IMR-90 (cell line): ENCODE measurements around the gene KLK13. TPM values are rescaled to one million over a fixed set of nuclear protein-coding genes. Genes with fewer than 3 reads are reported as not detected.

ENCODE experiments used
- ATAC-seq: fragments of 200-7000 bp; cut with Tn5 transposase; 2 replicates; pipeline ENCODE4 v1.9.1; 2020; ENCODE audit warnings: low read depth, mild to moderate bottlenecking, moderate library complexity
- BruUV-seq: library from RNA; stranded (reverse); fragments of 400-500 nt; replicated peaks from 2 replicates; lab custom pipeline; 2021; lab: Mats Ljungman, UMichigan
- CTCF ChIA-PET: fragments of 300-600 bp; formaldehyde crosslinking; extraction: SDS; loops from one replicate; lab custom pipeline; 2021; ENCODE audit warnings: antibody characterized with exemption; lab: Yijun Ruan, JAX
- POLR2A ChIA-PET: fragments of 300-600 bp; sonication (Branson Sonifier 250); formaldehyde crosslinking; loops from one replicate; lab custom pipeline; 2022; ENCODE audit warnings: antibody characterized with exemption; ENCODE audit not compliant: unreplicated experiment; lab: Charles Lee
- DNase-seq: peaks from one replicate; pipeline ENCODE4 v3.0.0; 2013
- H2AFZ ChIP-seq: replicated peaks from 2 replicates; pipeline ENCODE3; 2013; ENCODE audit warnings: low read length, mild to moderate bottlenecking; ENCODE audit not compliant: poor library complexity
- H2AK5ac ChIP-seq: 2 replicates; pipeline ENCODE4 v1.6.1; 2013; ENCODE audit warnings: low read depth, low read length, inconsistent platforms
- H2AK9ac ChIP-seq: replicated peaks from 2 replicates; pipeline ENCODE3; 2013; ENCODE audit warnings: mild to moderate bottlenecking, low read depth, low read length, moderate library complexity; ENCODE audit not compliant: poor library complexity
- H2BK120ac ChIP-seq: 2 replicates; pipeline ENCODE4 v1.6.1; 2013; ENCODE audit warnings: low read depth, low read length, inconsistent platforms
- H2BK15ac ChIP-seq: 3 replicates; pipeline ENCODE4 v1.6.1; 2013; ENCODE audit warnings: low read depth, low read length, inconsistent platforms
- H2BK20ac ChIP-seq: 2 replicates; pipeline ENCODE4 v1.6.1; 2013; ENCODE audit warnings: low read depth, mild to moderate bottlenecking, inconsistent platforms, low read length, moderate library complexity
- H2BK5ac ChIP-seq: 2 replicates; pipeline ENCODE4 v1.6.1; 2013; ENCODE audit warnings: mild to moderate bottlenecking, low read depth, low read length, inconsistent platforms; ENCODE audit not compliant: poor library complexity, severe bottlenecking
- H3K14ac ChIP-seq: replicated peaks from 2 replicates; pipeline ENCODE4 v1.6.1; 2013; ENCODE audit warnings: low read depth, low read length, inconsistent platforms
- H3K18ac ChIP-seq: 2 replicates; pipeline ENCODE4 v1.6.1; 2013; ENCODE audit warnings: low read depth, low read length, control low read depth
- H3K23ac ChIP-seq: 2 replicates; pipeline ENCODE4 v1.6.1; 2013; ENCODE audit warnings: low read depth, low read length, inconsistent platforms
- H3K27ac ChIP-seq: 2 replicates; pipeline ENCODE4 v1.5.1; 2013; ENCODE audit warnings: mild to moderate bottlenecking, control low read depth, low read length; ENCODE audit not compliant: insufficient read depth
- H3K27me3 ChIP-seq: 2 replicates; pipeline ENCODE4 v1.6.1; 2013; ENCODE audit warnings: low read length; ENCODE audit not compliant: control insufficient read depth, insufficient read depth
- H3K36me3 ChIP-seq: 2 replicates; pipeline ENCODE4 v1.6.1; 2013; ENCODE audit warnings: low read length, mixed read lengths; ENCODE audit not compliant: control insufficient read depth, insufficient read depth
- H3K4ac ChIP-seq: 2 replicates; pipeline ENCODE4 v1.6.1; 2013; ENCODE audit warnings: low read depth, low read length, inconsistent platforms
- H3K4me1 ChIP-seq: 2 replicates; pipeline ENCODE4 v1.6.1; 2013; ENCODE audit warnings: low read length, mixed read lengths; ENCODE audit not compliant: control insufficient read depth, insufficient read depth
- H3K4me2 ChIP-seq: 2 replicates; pipeline ENCODE4 v1.6.1; 2013; ENCODE audit warnings: low read depth, mild to moderate bottlenecking, control low read depth, low read length, moderate library complexity
- H3K4me3 ChIP-seq: 2 replicates; pipeline ENCODE4 v1.5.1; 2013; ENCODE audit warnings: low read depth, mild to moderate bottlenecking, control low read depth, low read length, moderate library complexity; ENCODE audit not compliant: insufficient read depth
- H3K56ac ChIP-seq: 2 replicates; pipeline ENCODE4 v1.6.1; 2013; ENCODE audit warnings: low read length, inconsistent platforms; ENCODE audit not compliant: insufficient read depth; ENCODE audit errors: extremely low read depth
- H3K79me1 ChIP-seq, 2 experiments: 2 replicates each; pipeline ENCODE4 v1.6.1; 2013; ENCODE audit warnings: low read length in 2 of 2, inconsistent platforms in 1 of 2, low read depth in 1 of 2
- H3K9ac ChIP-seq: 2 replicates; pipeline ENCODE4 v1.6.1; 2013; ENCODE audit warnings: low read depth, low read length, control low read depth
- H3K9me1 ChIP-seq: 2 replicates; pipeline ENCODE4 v1.6.1; 2013; ENCODE audit warnings: low read length, inconsistent platforms; ENCODE audit not compliant: insufficient read depth
- H3K9me3 ChIP-seq: 2 replicates; pipeline ENCODE4 v1.6.1; 2013; ENCODE audit warnings: low read length; ENCODE audit not compliant: control insufficient read depth, insufficient read depth
- H4K20me1 ChIP-seq: 2 replicates; pipeline ENCODE4 v1.6.1; 2013; ENCODE audit warnings: low read length, inconsistent platforms; ENCODE audit not compliant: insufficient read depth
- H4K5ac ChIP-seq: 2 replicates; pipeline ENCODE4 v1.6.1; 2013; ENCODE audit warnings: mild to moderate bottlenecking, low read depth, low read length, control low read depth
- H4K8ac ChIP-seq, 2 experiments: 2 replicates each; pipeline ENCODE4 v1.6.1; 2013; ENCODE audit warnings: low read depth in 2 of 2, low read length in 2 of 2, control low read depth in 1 of 2, inconsistent platforms in 1 of 2
- H4K91ac ChIP-seq: 2 replicates; pipeline ENCODE4 v1.6.1; 2013; ENCODE audit warnings: low read depth, low read length, inconsistent platforms; ENCODE audit not compliant: insufficient read depth
- BHLHE40 ChIP-seq: fragments of 150-350 bp; IDR thresholded peaks from 2 replicates; pipeline ENCODE4 v1.6.1; 2016; ENCODE audit warnings: mild to moderate bottlenecking, low read depth, low read length
- CEBPB ChIP-seq: IDR thresholded peaks from 2 replicates; pipeline ENCODE4 v1.6.1; 2012; ENCODE audit warnings: low read depth, low read length, improper control_type of control experiment
- CHD1 ChIP-seq: IDR thresholded peaks from 2 replicates; pipeline ENCODE4 v1.6.1; 2012; ENCODE audit warnings: low read depth, low read length, improper control_type of control experiment
- CTCF ChIP-seq: conservative IDR thresholded peaks from 2 replicates; pipeline ENCODE4 v1.5.1; 2012; ENCODE audit warnings: mild to moderate bottlenecking, low read depth, low read length, improper control_type of control experiment
- ELK1 ChIP-seq: fragments of 150-350 bp; IDR thresholded peaks from 2 replicates; pipeline ENCODE4 v1.6.1; 2016; ENCODE audit warnings: low read depth, mild to moderate bottlenecking, low read length, moderate library complexity, borderline replicate concordance
- FOS ChIP-seq: fragments of 150-350 bp; IDR thresholded peaks from 2 replicates; pipeline ENCODE4 v1.6.1; 2016; ENCODE audit warnings: low read depth, low read length
- MAFK ChIP-seq: IDR thresholded peaks from 2 replicates; pipeline ENCODE4 v1.6.1; 2012; ENCODE audit warnings: low read depth, low read length, improper control_type of control experiment
- MAZ ChIP-seq: IDR thresholded peaks from 2 replicates; pipeline ENCODE4 v1.6.1; 2012; ENCODE audit warnings: low read depth, mild to moderate bottlenecking, low read length, improper control_type of control experiment, moderate library complexity, borderline replicate concordance
- MXI1 ChIP-seq: IDR thresholded peaks from 2 replicates; pipeline ENCODE4 v1.6.1; 2012; ENCODE audit warnings: low read depth, mild to moderate bottlenecking, low read length, moderate library complexity, borderline replicate concordance
- NFE2L2 ChIP-seq: fragments of 150-350 bp; IDR thresholded peaks from 2 replicates; pipeline ENCODE4 v1.6.1; 2016; ENCODE audit warnings: low read depth, mild to moderate bottlenecking, low read length
- POLR2A ChIP-seq: IDR thresholded peaks from 2 replicates; pipeline ENCODE4 v1.6.1; 2012; ENCODE audit warnings: mild to moderate bottlenecking, low read depth, low read length
- RAD21 ChIP-seq: IDR thresholded peaks from 2 replicates; pipeline ENCODE4 v1.6.1; 2012; ENCODE audit warnings: low read length, improper control_type of control experiment
- RCOR1 ChIP-seq: IDR thresholded peaks from 2 replicates; pipeline ENCODE4 v1.6.1; 2012; ENCODE audit warnings: mild to moderate bottlenecking, low read length, improper control_type of control experiment; ENCODE audit not compliant: insufficient replicate concordance
- RFX5 ChIP-seq: IDR thresholded peaks from 2 replicates; pipeline ENCODE4 v1.8.0; 2012; ENCODE audit warnings: low read depth, mild to moderate bottlenecking, low read length, moderate library complexity
- SMC3 ChIP-seq: fragments of 150-350 bp; IDR thresholded peaks from 2 replicates; pipeline ENCODE4 v1.6.1; 2016; ENCODE audit warnings: low read depth, mild to moderate bottlenecking, antibody characterized with exemption, low read length, moderate library complexity
- USF2 ChIP-seq: fragments of 150-350 bp; IDR thresholded peaks from 2 replicates; pipeline ENCODE4 v1.6.1; 2017; ENCODE audit warnings: mild to moderate bottlenecking, antibody characterized with exemption, low read length, low read depth
- WGBS, 2 experiments: methylation state at CpG; one replicate each; pipeline versions ENCODE4 v1.1.5 to v1.1.7; 2013; ENCODE audit warnings: missing lambda C conversion rate in 2 of 2; ENCODE audit not compliant: insufficient read length in 1 of 2; ENCODE audit errors: extremely low coverage in 2 of 2; 5-methylcytosine and 5-hydroxymethylcytosine counted together
- dilution Hi-C: fragments of 300-500 bp; cut with HindIII; formaldehyde crosslinking; loops from one replicate; pipeline ENCODE4 v1.14.3; 2018; ENCODE audit warnings: low sequenced_read_pairs; ENCODE audit not compliant: unreplicated experiment
- in situ Hi-C: fragments of 300-500 bp; cut with MboI; formaldehyde crosslinking; loops from 3 replicates; pipeline ENCODE4 v1.14.3; 2019; ENCODE audit warnings: low sequenced_read_pairs, inconsistent platforms, mixed read lengths
- intact Hi-C: fragments of 100-400 bp; cut with micrococcal nuclease; formaldehyde crosslinking; loops from 2 replicates; pipeline ENCODE4 v1.10.0; 2022
- polyA plus RNA-seq, 3 experiments: library from polyadenylated mRNA; depleted of rRNA; stranded (reverse); fragments of >200 nt; gene quantifications; 2 replicates each; pipeline ENCODE4 v1.2.3, GENCODE V29; 2012; ENCODE audit warnings: low replicate concordance in 1 of 3
- total RNA-seq: library from RNA; depleted of rRNA; stranded (reverse); fragments of >200 nt; gene quantifications from 2 replicates; pipeline ENCODE4 v1.2.3, GENCODE V29; 2012

The KLK13 gene
- total and polyA plus RNA-seq, 2 of the 4 experiments (the other 2 are of a cell fraction) = not detected

- Histone ChIP-seq H2AK9ac (no peak overlapping the region), H4K91ac (no peak overlapping the region), H3K14ac (no peak overlapping the region), H3K36me3 (no peaks in the 10 kb centered on the region), H3K27me3 (no peaks in the 10 kb centered on the region), H2AFZ (no peak overlapping the region), H3K27ac (no peak overlapping the region), H4K20me1 (no peaks in the 10 kb centered on the region), H3K9me3 (no peaks in the 10 kb centered on the region), H3K23ac (no peak overlapping the region), H3K4me2 (no peak overlapping the region), H3K79me1 (no peaks in the 10 kb centered on the region), H2BK20ac (no peak overlapping the region), H3K56ac (no peak overlapping the region), H2BK15ac (no peak overlapping the region), H3K4me3 (no peak overlapping the region), H2AK5ac (no peak overlapping the region), H3K9ac (no peak overlapping the region), H2BK5ac (no peak overlapping the region), H2BK120ac (no peak overlapping the region), H4K8ac (no peak overlapping the region), H3K4ac (no peak overlapping the region), H4K5ac (no peak overlapping the region), H3K4me1 (no peaks in the 10 kb centered on the region), H3K9me1 (no peaks in the 10 kb centered on the region), H3K18ac (no peak overlapping the region)
- DNase-seq (no peak), ATAC-seq (no peak)
- CTCF ChIA-PET = no interaction called here
- no CpG with 5 or more reads among the region's 7 CpGs for WGBS, 2 experiments
- in situ Hi-C loops (no loop called here), dilution Hi-C loops (no loop called here), intact Hi-C loops (no loop called here)
- TF ChIP-seq MXI1 = no peak
- no peak for TF ChIP-seq ELK1
- no peak for TF ChIP-seq RFX5
- no peak for TF ChIP-seq FOS
- no peak for TF ChIP-seq MAFK
- TF ChIP-seq USF2 = no peak
- no peak for TF ChIP-seq NFE2L2
- no peak for TF ChIP-seq RAD21
- TF ChIP-seq RCOR1 = no peak
- no peak for TF ChIP-seq CTCF
- no peak for TF ChIP-seq BHLHE40
- no peak for TF ChIP-seq SMC3
- TF ChIP-seq POLR2A = no peak
- TF ChIP-seq MAZ = no peak
- TF ChIP-seq CEBPB = no peak
- TF ChIP-seq CHD1 = no peak
- BruUV-seq = no TSS peak
- POLR2A ChIA-PET = no interaction called here
Measured at GRCh38 chr19:51059715-51060114, 5.2 kb downstream of the KLK13 start.
